ENCODE data around the gene GRID2. TPM values are rescaled to one million over a fixed set of nuclear protein-coding genes. Genes with fewer than 3 reads are reported as not detected.

Gene GRID2
- total RNA-seq, 1 donor from 2014 or later, result 1.3 TPM

GRCh38 chr4:92497141-92497540, 193.4 kb downstream of the GRID2 start:
- Mint-ChIP-seq H3K36me3 (ENCODE audit: low read depth) (no peaks in the 10 kb centered on the region), H3K27me3 (ENCODE audit: low read depth) (no peaks in the 10 kb centered on the region), H3K27ac (ENCODE audit: unreplicated experiment) (no peak overlapping the region), H3K4me3 (no peak overlapping the region), H3K9me3 (no peaks in the 10 kb centered on the region), H3K4me1 (peaks cover 4% of the 10 kb centered on the region)
- DNase-seq (ENCODE audit: low read depth, low spot score), result no peak
- TF ChIP-seq CTCF (conservative IDR thresholded peaks at IDR 0.05), result no peak

GRCh38 chr4:92501456-92501855, 197.7 kb downstream of the GRID2 start:
- no peak for TF ChIP-seq CTCF (conservative IDR thresholded peaks at IDR 0.05)
- no peak for DNase-seq (ENCODE audit: low read depth, low spot score)
- H3K4me3 Mint-ChIP-seq, result no peak overlapping the region
- no peaks in the 10 kb centered on the region for H3K9me3 Mint-ChIP-seq
- no peaks in the 10 kb centered on the region for H3K27me3 Mint-ChIP-seq (ENCODE audit: low read depth)
- no peaks in the 10 kb centered on the region for H3K36me3 Mint-ChIP-seq (ENCODE audit: low read depth)
- H3K27ac Mint-ChIP-seq (ENCODE audit: unreplicated experiment), result no peak overlapping the region
- peaks cover 4% of the 10 kb centered on the region for H3K4me1 Mint-ChIP-seq

GRCh38 chr4:92506933-92507332, 203.2 kb downstream of the GRID2 start:
- Mint-ChIP-seq H3K36me3 (ENCODE audit: low read depth) (no peaks in the 10 kb centered on the region), H3K4me1 (no peaks in the 10 kb centered on the region), H3K27ac (ENCODE audit: unreplicated experiment) (no peak overlapping the region), H3K27me3 (ENCODE audit: low read depth) (no peaks in the 10 kb centered on the region), H3K9me3 (no peaks in the 10 kb centered on the region), H3K4me3 (no peak overlapping the region)
- DNase-seq (ENCODE audit: low read depth, low spot score), result no peak
- TF ChIP-seq CTCF (conservative IDR thresholded peaks at IDR 0.05), result no peak

- Mint-ChIP-seq H3K4me1 (no peaks in the 10 kb centered on the region), H3K27ac (ENCODE audit: unreplicated experiment) (no peak overlapping the region), H3K4me3 (no peak overlapping the region), H3K27me3 (ENCODE audit: low read depth) (no peaks in the 10 kb centered on the region), H3K9me3 (no peaks in the 10 kb centered on the region), H3K36me3 (ENCODE audit: low read depth) (no peaks in the 10 kb centered on the region)
- no peak for DNase-seq (ENCODE audit: low read depth, low spot score)
- no peak for TF ChIP-seq CTCF (conservative IDR thresholded peaks at IDR 0.05)
Observed at GRCh38 chr4:92514627-92515026, 210.9 kb downstream of the GRID2 start.

GRCh38 chr4:92516450-92516849, 212.7 kb downstream of the GRID2 start:
- peaks cover 6% of the 10 kb centered on the region for H3K4me1 Mint-ChIP-seq
- H3K27me3 Mint-ChIP-seq (ENCODE audit: low read depth), result no peaks in the 10 kb centered on the region
- H3K4me3 Mint-ChIP-seq, result no peak overlapping the region
- H3K9me3 Mint-ChIP-seq, result peaks cover 4% of the 10 kb centered on the region
- H3K36me3 Mint-ChIP-seq (ENCODE audit: low read depth), result no peaks in the 10 kb centered on the region
- H3K27ac Mint-ChIP-seq (ENCODE audit: unreplicated experiment), result no peak overlapping the region
- TF ChIP-seq CTCF (conservative IDR thresholded peaks at IDR 0.05), result no peak
- no peak for DNase-seq (ENCODE audit: low read depth, low spot score)

- Mint-ChIP-seq H3K36me3 (ENCODE audit: low read depth) (no peaks in the 10 kb centered on the region), H3K4me3 (no peak overlapping the region), H3K27me3 (ENCODE audit: low read depth) (no peaks in the 10 kb centered on the region), H3K27ac (ENCODE audit: unreplicated experiment) (no peak overlapping the region), H3K9me3 (peaks cover 4% of the 10 kb centered on the region), H3K4me1 (peaks cover 6% of the 10 kb centered on the region)
- no peak for DNase-seq (ENCODE audit: low read depth, low spot score)
- no peak for TF ChIP-seq CTCF (conservative IDR thresholded peaks at IDR 0.05)
Observed at GRCh38 chr4:92519727-92520126, 216.0 kb downstream of the GRID2 start.

Measured in neural crest cell (in vitro differentiated cells).